Endothelial cell of umbilical vein (primary cell): ENCODE data around the gene CYLC2. TPM values are rescaled to one million over a fixed set of nuclear protein-coding genes. Genes with fewer than 3 reads are reported as not detected.

ENCODE experiments used
- BruUV-seq: library from RNA; stranded (reverse); fragments of 400-500 nt; replicated peaks from 2 replicates; lab custom pipeline; 2021; lab: Mats Ljungman, UMichigan
- CTCF ChIA-PET: fragments of 300-600, 350-600 bp; sonication (Branson Sonifier 250); formaldehyde crosslinking; loops from one replicate; lab custom pipeline; 2021; ENCODE audit warnings: antibody characterized with exemption, inconsistent platforms; lab: Charles Lee
- POLR2A ChIA-PET: fragments of 300-600, 350-600 bp; sonication (Branson Sonifier 250); formaldehyde crosslinking; loops from one replicate; lab custom pipeline; 2021; ENCODE audit warnings: antibody characterized with exemption, inconsistent platforms; lab: Charles Lee
- DNase-seq: peaks from one replicate; pipeline ENCODE4 v3.0.0-alpha.2; 2011; ENCODE audit warnings: low read depth, low spot score
- FAIRE-seq: peaks from 2 replicates; lab custom pipeline; 2011; peaks lifted over from hg19 to GRCh38; lab: Jason Lieb, UNC
- H2AFZ ChIP-seq: 2 replicates; pipeline ENCODE4 v1.6.0; 2012; ENCODE audit warnings: low read depth, low read length, control low read depth, inconsistent platforms
- H3K27ac ChIP-seq: 2 replicates; pipeline ENCODE4 v1.5.1; 2011; ENCODE audit warnings: low read depth, mild to moderate bottlenecking, control low read depth, low read length, moderate library complexity; ENCODE audit not compliant: insufficient read depth
- H3K27me3 ChIP-seq, 2 experiments: 2 replicates each; pipeline versions ENCODE4 v1.6.0 to v1.6.1; 2011; ENCODE audit warnings: low read length in 2 of 2, mixed read lengths in 1 of 2; ENCODE audit not compliant: control insufficient read depth in 2 of 2, insufficient read depth in 2 of 2
- H3K36me3 ChIP-seq, 2 experiments: 2 replicates in 1 of 2; 3 replicates in 1 of 2; pipeline ENCODE4 v1.5.1; 2011; ENCODE audit warnings: low read length in 2 of 2, mild to moderate bottlenecking in 1 of 2, moderate library complexity in 1 of 2; ENCODE audit not compliant: control insufficient read depth in 2 of 2, insufficient read depth in 2 of 2; ENCODE audit errors: extremely low read depth in 1 of 2
- H3K4me1 ChIP-seq: 3 replicates; pipeline ENCODE4 v1.5.1; 2011; ENCODE audit warnings: mild to moderate bottlenecking, low read length; ENCODE audit not compliant: control insufficient read depth, insufficient read depth; ENCODE audit errors: extremely low read depth
- H3K4me2 ChIP-seq: 2 replicates; pipeline ENCODE4 v1.6.1; 2011; ENCODE audit warnings: low read length, control low read depth, mixed read lengths; ENCODE audit not compliant: insufficient read depth
- H3K4me3 ChIP-seq, 3 experiments: fragments of 200-600 bp in 1 of 3; sonication (generic), shearing (Covaris generic) in 1 of 3; replicated peaks in 1 of 3; 2 replicates each; pipeline ENCODE4 v1.5.1; 2011 to 2016; ENCODE audit warnings: control low read depth in 3 of 3, low read length in 3 of 3, mild to moderate bottlenecking in 2 of 3, inconsistent platforms in 1 of 3, low read depth in 1 of 3, moderate library complexity in 1 of 3; ENCODE audit not compliant: insufficient read depth in 1 of 3
- H3K79me2 ChIP-seq: 2 replicates; pipeline ENCODE4 v1.6.0; 2012; ENCODE audit warnings: low read length, inconsistent platforms; ENCODE audit not compliant: control insufficient read depth, insufficient read depth
- H3K9ac ChIP-seq: replicated peaks from 2 replicates; pipeline ENCODE3; 2011; ENCODE audit warnings: low read length, control low read depth; ENCODE audit not compliant: insufficient read depth; ENCODE audit errors: extremely low read depth
- H3K9me1 ChIP-seq: replicated peaks from 3 replicates; pipeline ENCODE4 v1.6.0; 2011; ENCODE audit warnings: mild to moderate bottlenecking, low read length; ENCODE audit not compliant: control insufficient read depth, insufficient read depth; ENCODE audit errors: extremely low read depth
- H3K9me3 ChIP-seq: replicated peaks from 2 replicates; pipeline ENCODE4 v1.5.1; 2012; ENCODE audit warnings: low read length, inconsistent platforms; ENCODE audit not compliant: control insufficient read depth, insufficient read depth
- H4K20me1 ChIP-seq: replicated peaks from 2 replicates; pipeline ENCODE3; 2011; ENCODE audit warnings: mild to moderate bottlenecking, low read length; ENCODE audit not compliant: control insufficient read depth, insufficient read depth; ENCODE audit errors: extremely low read depth
- EZH2 ChIP-seq: IDR thresholded peaks from 2 replicates; pipeline ENCODE4 v1.6.1; 2012; ENCODE audit warnings: borderline replicate concordance, low read depth, mild to moderate bottlenecking, moderate library complexity, low read length, inconsistent platforms; ENCODE audit not compliant: severe bottlenecking
- FOS ChIP-seq: IDR thresholded peaks from 2 replicates; pipeline ENCODE4 v1.6.1; 2011; ENCODE audit warnings: mild to moderate bottlenecking, low read length, moderate library complexity, borderline replicate concordance; ENCODE audit not compliant: insufficient read depth
- GATA2 ChIP-seq: IDR thresholded peaks from 2 replicates; pipeline ENCODE4 v1.7.0; 2011; ENCODE audit warnings: low read depth, mild to moderate bottlenecking, moderate library complexity, mixed read lengths, low read length; ENCODE audit not compliant: insufficient read length, insufficient read depth
- JUN ChIP-seq: IDR thresholded peaks from 2 replicates; pipeline ENCODE4 v1.6.1; 2011; ENCODE audit warnings: borderline replicate concordance, low read depth; ENCODE audit not compliant: insufficient read length, insufficient read depth
- MAX ChIP-seq: IDR thresholded peaks from 2 replicates; pipeline ENCODE4 v1.6.1; 2011; ENCODE audit not compliant: insufficient read depth, insufficient read length
- MYC ChIP-seq: IDR thresholded peaks from one replicate; pipeline ENCODE4 v1.6.1; 2011; ENCODE audit warnings: mild to moderate bottlenecking, low read depth, low read length
- POLR2A ChIP-seq: IDR thresholded peaks from 2 replicates; pipeline ENCODE4 v1.6.1; 2012; ENCODE audit warnings: low read depth, mild to moderate bottlenecking, control low read depth, low read length
- POLR2AphosphoS5 ChIP-seq: IDR thresholded peaks from 2 replicates; pipeline ENCODE4 v1.6.1; 2012; ENCODE audit warnings: low read depth, mild to moderate bottlenecking, control low read depth, low read length, moderate library complexity; ENCODE audit not compliant: insufficient read depth
- dilution Hi-C: fragments of 300-500 bp; cut with MboI; formaldehyde crosslinking; loops from one replicate; pipeline ENCODE4 v1.15.0; 2019; ENCODE audit warnings: low sequenced_read_pairs; ENCODE audit not compliant: extremely low pct_ligation_motif_present
- intact Hi-C: fragments of 100-400 bp; cut with micrococcal nuclease; formaldehyde crosslinking; loops from one replicate; pipeline ENCODE4 v1.10.0; 2022
- polyA plus RNA-seq, 4 experiments: library from polyadenylated mRNA; depleted of rRNA in 3 of 4; stranded (reverse) in 3 of 4; unstranded in 1 of 4; fragments of >200 nt; gene quantifications; 2 replicates each; pipeline versions ENCODE4 v1.2.1 to v1.2.3, GENCODE V29; 2011 to 2012; ENCODE audit warnings: missing spikeins in 1 of 4
- total RNA-seq: library from RNA; stranded (reverse); gene quantifications from 2 replicates; pipeline ENCODE4 v1.2.3, GENCODE V29; 2021
- TF ChIP-seq, protein P1 (sequence below), 2 donors: IDR thresholded peaks; 1 replicate in 1 of 2; 2 replicates in 1 of 2; pipeline ENCODE4 v1.5.1; 2011; ENCODE audit warnings: low read length in 2 of 2, mild to moderate bottlenecking in 2 of 2, moderate library complexity in 2 of 2, control low read depth in 1 of 2, inconsistent platforms in 1 of 2, low read depth in 1 of 2; ENCODE audit not compliant: insufficient read depth in 1 of 2; ENCODE audit errors: extremely low read depth in 1 of 2

CYLC2 gene
- total and polyA plus RNA-seq, 2 donors (not counting 3 experiments of a cell fraction or from before 2014, with no cell fraction given), result not detected

DNA sequence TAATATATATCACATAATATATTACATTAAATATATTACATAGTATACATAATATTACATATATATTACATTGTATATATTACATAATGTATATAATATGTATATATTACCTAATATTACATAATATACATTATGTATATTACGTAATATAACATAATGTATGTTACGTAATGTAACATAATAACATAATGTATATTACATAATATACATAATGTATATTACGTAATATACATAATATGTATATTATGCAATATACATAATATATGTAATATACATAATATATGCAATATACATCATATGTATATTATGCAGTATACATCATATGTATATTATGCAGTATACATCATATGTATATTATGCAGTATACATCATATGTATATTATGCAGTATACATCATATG lies 19.1 kb downstream of the CYLC2 start:
- no peaks in the 10 kb centered on the region for H3K27me3 ChIP-seq
- DNase-seq (no peak), FAIRE-seq (no peak)
- no peak overlapping the region for H3K9ac ChIP-seq
- no peak overlapping the region for H2AFZ ChIP-seq
- no peaks in the 10 kb centered on the region for H3K79me2 ChIP-seq
- H3K27ac ChIP-seq, result no peak overlapping the region
- ChIA-PET POLR2A (no interaction called here), CTCF (no interaction called here)
- no peak overlapping the region for H3K4me3 ChIP-seq
- H3K4me1 ChIP-seq, result no peaks in the 10 kb centered on the region
- TF ChIP-seq GATA2 (no peak), FOS (no peak), POLR2AphosphoS5 (no peak), POLR2A (no peak), EZH2 (no peak), MYC (no peak), MAX (no peak), JUN (no peak)
- TF ChIP-seq, protein P1, sequence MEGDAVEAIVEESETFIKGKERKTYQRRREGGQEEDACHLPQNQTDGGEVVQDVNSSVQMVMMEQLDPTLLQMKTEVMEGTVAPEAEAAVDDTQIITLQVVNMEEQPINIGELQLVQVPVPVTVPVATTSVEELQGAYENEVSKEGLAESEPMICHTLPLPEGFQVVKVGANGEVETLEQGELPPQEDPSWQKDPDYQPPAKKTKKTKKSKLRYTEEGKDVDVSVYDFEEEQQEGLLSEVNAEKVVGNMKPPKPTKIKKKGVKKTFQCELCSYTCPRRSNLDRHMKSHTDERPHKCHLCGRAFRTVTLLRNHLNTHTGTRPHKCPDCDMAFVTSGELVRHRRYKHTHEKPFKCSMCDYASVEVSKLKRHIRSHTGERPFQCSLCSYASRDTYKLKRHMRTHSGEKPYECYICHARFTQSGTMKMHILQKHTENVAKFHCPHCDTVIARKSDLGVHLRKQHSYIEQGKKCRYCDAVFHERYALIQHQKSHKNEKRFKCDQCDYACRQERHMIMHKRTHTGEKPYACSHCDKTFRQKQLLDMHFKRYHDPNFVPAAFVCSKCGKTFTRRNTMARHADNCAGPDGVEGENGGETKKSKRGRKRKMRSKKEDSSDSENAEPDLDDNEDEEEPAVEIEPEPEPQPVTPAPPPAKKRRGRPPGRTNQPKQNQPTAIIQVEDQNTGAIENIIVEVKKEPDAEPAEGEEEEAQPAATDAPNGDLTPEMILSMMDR (IDR thresholded peaks at IDR 0.05; ENCODE audit: extremely low read depth in 1 of 2, insufficient read depth in 1 of 2, low read depth in 1 of 2, low read length in 2 of 2), result no peak
- H3K4me2 ChIP-seq, result no peak overlapping the region
- no peaks in the 10 kb centered on the region for H3K36me3 ChIP-seq
- intact Hi-C loops (no loop called here), dilution Hi-C loops (no loop called here)
- H3K9me3 ChIP-seq, result no peaks in the 10 kb centered on the region
- no peaks in the 10 kb centered on the region for H4K20me1 ChIP-seq
- no peaks in the 10 kb centered on the region for H3K9me1 ChIP-seq
- BruUV-seq, result no TSS peak
